GM19035 (cell line): ENCODE results near the gene EDC3.

Experiments used
- ATAC-seq: cut with Tn5 transposase; IDR thresholded peaks from one replicate; pipeline ENCODE4 v1.9.1; 2021; ENCODE audit not compliant: unreplicated experiment

The EDC3 gene

DNA sequence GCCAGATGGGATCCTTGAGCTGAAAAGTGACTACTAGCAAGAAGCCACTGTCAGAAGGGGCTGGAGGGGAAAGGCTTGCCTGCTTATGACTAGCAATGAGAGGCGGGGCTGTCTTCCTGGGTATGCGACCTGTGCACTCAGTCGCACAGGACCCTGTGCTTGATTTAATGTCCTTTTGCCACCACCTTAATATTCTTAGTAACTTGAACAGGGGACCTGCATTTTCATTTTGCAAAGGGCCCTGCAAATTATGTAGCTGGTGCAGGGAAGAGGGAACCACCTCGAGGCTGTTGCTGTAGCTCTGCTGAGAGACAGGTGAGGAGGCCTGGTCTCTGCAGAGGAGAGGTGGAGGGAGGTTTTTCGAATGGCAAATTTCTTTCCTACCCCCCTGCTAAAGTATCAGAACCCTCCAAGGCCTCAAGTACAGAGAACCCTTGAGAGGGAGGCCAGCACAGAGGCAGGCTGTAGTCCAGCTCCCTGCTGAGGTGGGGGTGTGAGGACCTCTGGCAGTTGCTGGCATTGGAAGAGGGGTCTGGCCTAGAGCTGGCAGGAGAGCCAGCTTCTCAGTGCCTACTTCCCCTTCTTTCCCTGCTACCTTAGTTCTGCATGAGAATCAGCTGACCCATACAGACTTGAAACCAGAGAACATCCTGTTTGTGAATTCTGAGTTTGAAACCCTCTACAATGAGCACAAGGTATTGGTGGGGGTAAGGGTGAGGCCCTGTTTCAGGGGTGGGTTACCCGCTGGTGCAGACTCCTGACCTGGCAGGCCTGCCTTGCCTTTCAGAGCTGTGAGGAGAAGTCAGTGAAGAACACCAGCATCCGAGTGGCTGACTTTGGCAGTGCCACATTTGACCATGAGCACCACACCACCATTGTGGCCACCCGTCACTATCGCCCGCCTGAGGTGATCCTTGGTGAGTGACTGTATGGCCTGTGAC lies 68.8 kb downstream of the EDC3 start:
- peak; percentile 57 for ATAC-seq

DNA sequence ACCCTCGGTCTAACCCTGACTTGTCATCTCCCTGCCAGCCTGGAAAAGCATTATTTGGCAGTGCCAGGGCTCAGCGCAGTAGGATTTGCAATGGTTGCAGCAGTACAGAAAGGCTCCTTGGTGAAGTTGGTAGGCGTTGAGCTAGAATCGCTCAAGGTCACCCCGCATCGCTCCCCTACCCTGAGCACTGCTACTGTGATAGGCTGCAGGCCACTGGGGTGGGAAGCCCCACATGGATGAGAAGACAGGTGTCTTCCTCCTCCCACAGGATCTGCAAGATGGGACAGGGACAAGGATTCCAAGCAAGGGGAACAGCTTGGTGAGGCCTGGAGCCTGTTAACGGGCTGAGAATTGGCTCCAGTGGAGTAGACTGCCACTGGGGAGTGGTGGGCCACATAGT lies 69.5 kb downstream of the EDC3 start:
- no peak for ATAC-seq

DNA sequence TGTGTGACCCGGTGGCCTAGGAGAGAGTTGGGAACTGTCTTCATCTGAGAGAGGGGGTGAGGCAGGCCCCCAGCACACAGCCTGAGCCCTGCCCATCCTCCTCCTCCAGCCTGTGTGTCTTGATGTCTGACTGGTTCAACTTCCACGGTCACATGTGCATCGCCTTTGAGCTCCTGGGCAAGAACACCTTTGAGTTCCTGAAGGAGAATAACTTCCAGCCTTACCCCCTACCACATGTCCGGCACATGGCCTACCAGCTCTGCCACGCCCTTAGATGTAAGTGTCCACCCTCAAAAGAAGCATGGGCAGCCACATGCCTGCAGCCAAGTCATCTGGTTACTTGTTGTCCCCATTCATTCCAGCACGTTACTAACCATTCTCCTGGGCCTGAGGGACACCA lies 70.1 kb downstream of the EDC3 start:
- no peak for ATAC-seq

DNA sequence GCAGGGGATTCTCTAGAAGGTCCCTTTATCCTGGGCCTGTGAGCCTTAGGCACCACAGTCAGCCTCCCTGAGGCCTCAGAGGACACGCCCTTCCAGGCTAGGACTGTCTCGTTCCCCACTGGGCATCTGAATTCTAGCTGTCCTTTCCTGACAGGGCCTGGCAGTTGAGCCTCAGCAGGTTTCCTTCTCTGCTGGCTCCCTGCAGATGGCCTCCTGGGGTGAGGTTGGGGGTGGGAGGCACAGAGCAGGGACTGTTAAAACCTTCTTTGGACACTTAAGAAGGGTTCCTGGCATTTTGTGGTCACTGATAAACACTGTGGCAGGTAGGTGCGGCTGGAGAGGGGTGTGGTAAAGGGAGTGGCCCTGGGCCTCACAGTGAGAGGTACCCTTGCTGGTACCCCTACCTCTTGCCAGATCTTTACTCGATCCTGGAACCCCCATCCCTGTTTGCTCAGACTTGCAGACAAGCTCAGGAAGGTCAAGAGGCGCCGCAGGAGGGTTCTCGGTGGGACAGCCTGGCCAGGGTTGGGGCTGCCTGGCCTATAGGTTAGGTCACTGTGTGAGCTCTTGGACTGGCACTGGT lies 71.7 kb downstream of the EDC3 start:
- no peak for ATAC-seq

DNA sequence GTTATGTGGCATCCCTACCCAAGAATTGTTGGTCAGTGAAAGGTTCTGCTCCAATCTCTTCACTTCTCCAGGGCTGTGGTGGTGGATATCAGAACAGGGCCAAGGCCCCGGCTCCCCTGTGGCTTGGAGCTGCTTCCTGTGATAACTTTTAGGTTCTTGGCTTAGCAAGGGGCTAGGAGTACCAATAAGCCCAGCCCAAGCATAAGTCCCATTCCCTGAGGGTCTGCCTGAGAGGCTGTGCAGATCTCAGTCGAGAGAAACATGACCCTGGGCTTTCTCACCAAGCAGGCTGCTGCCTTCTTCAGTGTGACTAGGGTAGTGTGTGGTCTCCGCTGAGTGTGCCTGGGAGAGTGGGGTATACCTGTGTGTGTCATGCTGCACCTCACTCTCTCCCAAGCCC lies 73.1 kb downstream of the EDC3 start:
- ATAC-seq, result no peak

DNA sequence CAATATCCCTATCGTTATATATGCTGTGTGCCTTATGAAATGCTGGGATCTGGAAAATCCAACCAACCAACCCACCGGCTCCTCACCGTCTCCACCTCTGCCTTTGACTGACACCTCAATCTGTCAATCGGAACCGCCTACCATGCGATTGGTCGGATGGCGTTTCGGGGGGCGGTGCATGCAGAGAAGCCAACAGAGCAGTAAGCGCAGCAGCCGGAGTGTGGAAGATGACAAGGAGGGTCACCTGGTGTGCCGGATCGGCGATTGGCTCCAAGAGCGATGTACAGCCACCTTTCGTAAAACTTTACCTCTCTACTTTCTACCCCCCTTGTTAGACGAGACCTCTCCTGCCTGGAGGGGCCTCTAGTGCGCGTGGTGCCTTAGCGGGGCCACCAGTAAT lies 73.9 kb downstream of the EDC3 start:
- no peak for ATAC-seq

DNA sequence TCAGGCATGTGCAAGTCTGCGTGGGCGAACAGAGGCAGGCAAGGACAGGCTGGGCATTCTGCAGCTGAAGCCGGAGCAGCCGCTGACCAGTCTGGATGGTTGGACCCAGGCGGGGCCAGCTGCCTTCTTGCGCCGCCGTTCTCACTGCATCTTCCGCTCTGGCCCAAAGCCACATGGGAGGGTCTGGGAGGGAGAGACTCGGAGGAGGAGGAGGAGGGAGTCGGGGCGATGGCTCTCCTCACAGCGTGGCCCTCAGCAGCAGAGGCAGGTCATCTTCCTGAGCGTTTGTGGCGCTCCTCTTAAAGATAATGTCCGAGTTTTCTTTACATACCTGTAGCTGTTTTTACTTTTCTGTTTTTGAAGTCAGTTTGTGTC lies 74.3 kb downstream of the EDC3 start:
- ATAC-seq, result no peak

DNA sequence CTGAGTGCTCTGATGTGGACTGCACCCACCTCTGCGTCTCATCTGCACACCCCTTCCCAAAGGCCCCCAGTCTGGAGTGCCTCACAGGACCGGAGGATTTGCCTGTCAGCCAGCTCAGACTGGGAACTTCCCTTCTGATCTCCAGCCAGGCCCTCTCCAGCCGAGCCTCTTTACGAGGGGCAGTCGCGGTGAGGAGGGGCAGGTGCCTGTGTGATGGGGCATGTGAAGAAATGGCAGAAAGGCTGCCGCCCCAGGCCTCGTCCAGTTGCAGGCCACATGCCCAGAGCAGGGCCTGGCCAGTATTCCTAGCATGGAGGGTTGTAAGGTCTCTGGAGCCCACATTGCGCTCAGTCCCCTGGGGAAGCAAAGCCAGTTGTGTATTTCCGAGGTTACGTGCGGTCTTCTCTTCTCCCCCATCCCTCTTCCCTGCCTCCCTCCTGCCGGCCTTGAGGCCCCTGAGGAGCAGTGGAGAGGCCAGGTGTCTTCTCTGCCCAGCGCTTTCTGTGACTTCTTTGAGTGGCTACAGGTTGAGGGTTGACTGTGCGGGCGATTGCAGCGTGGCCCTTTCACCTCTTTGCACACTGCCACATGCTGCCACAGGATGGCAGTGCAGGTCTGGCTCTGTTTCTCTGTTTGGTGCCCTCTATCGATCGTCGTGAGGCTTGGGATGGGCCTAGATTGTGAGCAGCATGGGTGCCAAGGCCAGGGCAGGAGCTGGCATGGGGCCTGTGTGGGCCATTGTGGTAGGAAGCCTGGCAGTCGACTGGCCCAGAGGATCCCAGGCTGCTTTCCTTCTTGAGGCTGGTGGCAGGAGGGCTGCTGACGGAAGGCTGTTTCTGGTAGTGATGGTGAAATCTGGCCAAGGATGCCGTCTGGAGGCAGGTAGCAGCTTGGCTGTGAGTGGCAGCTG lies 74.9 kb downstream of the EDC3 start:
- ATAC-seq, result peak; percentile 58

DNA sequence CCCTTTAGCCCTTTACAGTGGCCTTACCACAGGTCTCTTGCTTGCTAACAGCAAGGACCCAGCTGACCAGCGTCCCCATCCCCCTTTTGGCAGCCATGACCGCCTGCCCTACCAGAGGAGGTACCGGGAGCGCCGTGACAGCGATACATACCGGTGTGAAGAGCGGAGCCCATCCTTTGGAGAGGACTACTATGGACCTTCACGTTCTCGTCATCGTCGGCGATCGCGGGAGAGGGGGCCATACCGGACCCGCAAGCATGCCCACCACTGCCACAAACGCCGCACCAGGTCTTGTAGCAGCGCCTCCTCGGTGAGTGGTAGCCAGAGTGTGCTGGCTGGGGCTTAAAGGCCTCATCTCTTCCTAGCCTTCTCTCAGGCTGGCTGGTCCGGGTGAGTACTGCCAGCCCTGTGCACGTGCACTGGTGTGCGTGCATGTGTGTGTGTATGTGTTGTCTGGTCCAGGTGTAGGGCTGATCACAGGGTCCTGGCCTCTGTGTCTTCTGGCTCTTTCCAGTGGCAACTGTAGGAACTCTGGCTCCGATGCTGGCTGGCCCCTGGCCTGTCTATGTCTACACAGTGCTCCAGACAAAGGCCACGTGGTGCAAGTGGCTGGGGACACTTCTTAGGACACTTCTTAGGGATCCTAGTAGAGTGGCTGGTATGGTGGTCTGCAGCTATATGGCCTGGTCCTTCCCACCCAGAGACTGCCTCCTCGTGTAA lies 75.7 kb downstream of the EDC3 start:
- no peak for ATAC-seq

DNA sequence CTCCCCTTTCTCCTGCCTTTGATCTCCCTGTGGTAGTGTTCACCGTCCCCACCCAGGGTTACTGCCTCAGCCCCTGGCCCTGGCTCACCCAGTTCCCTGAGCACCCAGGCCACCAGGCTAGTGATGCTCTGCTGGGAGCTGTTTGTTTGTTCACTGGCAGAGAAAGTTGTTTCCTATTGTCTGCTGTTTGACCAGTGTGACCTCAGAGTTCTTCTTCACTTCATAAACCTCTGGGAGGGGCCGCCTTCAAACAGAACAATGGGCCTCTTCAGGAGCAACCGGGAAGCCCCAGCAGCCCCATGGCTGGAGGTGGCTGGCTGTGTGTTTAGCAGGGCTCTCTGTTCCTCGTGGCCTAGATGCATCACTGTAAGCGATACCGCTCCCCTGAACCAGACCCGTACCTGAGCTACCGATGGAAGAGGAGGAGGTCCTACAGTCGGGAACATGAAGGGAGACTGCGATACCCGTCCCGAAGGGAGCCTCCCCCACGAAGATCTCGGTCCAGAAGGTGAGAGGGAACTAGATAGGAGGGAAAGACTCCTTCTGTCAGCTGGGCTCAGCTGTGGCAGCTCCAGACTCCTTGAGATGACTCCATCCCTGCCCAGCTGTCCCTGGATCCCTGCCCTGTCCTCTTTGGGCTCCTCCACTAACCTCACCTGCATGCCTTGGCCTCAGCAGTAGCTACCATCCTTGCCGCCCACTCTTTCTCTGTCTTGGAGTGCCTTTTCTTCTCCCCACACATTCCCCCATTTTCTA lies 76.8 kb downstream of the EDC3 start:
- ATAC-seq, result no peak

DNA sequence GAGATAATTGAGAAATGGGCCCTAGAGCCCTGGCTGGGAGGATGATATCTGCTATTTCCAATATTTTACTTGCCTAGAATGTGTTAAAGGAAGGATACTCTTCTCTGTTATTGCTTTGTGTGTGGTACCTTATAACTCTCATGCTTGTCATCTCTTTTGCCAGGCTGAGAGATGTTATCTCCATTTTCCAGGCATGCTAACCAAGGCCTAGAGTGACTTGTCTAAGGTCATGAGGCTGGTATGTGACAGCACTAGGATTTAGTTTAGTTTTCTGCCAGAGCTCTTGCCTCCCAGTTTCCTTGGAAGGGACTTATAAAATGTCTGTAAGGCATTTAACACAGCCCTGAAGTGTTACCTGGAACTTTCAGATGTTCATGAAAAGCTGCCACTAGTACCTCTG lies 78.8 kb downstream of the EDC3 start:
- ATAC-seq, result no peak

DNA sequence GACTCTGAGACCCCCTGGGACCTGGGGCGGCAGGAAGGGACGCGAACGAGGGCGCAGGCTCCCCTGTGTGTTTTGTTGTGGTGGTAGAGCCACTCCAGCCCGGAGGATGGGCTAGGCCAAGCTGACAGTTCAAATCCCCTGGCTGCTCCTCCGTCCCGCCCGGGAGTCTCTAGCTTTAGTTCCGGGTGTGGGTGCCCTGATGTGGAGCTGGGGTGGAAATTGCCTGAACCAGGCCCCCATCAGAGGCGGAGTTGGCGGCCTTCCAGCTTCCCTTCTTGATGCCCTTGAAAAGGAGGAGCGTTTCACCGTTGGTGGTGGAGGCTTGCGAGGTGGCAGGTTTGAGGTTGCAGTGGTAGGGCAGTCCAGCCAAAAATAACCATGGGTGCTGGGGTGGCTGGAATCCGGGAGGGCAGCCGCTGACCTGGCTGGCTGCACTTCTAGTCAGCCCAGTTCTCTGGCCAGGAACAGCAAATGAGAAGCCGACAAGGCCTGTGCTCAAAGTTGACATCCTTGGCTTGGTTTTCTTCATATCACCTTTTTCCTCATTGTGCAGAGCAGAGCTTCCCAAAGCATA lies 79.4 kb downstream of the EDC3 start:
- no peak for ATAC-seq

DNA sequence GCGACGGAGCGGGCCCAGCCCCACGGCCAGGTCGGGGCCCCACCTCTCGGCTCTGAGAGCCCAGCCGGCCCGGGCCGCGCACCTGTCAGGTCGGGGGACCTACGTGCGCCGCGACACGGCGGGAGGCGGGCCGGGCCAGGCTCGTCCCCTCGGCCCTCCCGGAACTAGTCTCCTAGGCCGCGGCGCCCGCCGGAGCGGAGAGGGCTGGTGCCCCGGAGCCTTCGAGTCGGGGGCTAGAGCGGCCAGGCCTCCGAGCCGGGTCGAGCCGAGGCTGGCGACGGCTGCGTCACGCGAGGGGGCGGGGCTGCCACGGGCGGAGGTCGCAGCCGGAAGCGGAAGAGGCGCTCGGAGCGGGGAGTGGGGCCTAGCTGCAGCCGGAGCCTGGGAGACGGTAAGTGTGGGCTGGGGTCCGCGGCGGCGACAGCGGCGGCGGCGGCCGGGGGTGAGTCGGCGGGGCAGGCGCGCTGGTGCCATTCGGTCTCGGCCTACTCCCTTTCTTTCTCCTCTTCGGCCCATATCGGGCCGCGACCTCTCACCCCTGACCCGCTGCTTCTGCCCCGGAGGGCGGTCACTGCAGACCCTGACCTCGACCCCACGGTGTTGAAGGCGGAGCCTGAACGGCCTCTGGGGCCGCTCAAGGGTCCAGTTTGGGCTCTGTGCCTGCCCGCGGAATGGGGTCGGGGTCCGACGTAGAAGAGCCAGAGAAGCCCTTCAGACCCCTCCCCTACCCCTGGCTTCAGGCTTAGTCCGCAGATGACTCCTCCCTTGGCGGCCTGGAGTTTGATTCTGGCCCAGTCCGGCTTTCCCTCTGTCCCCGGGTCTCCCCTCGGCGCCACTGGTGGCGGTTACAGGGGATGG lies 80.1 kb downstream of the EDC3 start, which contains the start of gene CLK3:
TSS of gene CLK3 (plus strand) at position 329 of the 858 bp plus-strand sequence. CDS start 3,361 bp downstream, outside the sequence.
- ATAC-seq, result peak; percentile 82

DNA sequence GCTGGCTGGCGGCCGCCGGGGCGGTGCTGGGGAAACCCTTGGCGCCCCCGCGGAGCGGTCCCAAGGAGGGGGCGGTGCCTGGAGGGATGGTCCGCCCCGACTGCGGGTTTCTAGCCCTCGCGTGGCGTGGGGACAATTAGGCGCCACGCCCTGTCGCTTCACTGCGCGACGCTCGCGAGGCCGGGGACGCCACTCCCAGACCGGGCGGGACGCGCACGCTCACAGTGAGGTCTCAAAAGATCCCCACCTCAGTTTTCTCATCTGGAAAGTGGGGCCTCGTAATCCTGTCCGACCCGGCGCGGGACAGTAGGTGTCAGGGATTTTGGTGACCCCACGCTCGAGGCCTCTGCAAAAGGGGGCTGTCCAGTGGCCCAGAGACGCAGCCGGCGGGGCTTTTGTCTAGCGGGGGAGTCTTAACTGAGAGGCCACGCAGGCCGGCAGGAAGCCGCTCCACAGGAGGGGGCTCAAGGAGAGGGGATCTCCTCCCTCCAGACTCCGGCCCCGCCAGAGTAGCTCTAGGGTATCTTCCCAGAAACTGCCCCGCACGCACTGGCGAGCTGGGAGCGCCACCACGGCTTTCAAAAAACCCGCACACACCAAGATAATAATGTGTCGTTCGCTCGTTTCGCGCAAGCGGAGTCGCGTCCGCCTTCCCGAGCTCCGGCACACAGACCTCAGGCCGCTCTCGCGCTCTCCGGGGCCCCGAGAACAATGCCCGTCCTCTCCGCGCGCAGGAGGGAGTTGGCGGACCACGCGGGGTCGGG lies 80.9 kb downstream of the EDC3 start:
- ATAC-seq, result peak; percentile 51

DNA sequence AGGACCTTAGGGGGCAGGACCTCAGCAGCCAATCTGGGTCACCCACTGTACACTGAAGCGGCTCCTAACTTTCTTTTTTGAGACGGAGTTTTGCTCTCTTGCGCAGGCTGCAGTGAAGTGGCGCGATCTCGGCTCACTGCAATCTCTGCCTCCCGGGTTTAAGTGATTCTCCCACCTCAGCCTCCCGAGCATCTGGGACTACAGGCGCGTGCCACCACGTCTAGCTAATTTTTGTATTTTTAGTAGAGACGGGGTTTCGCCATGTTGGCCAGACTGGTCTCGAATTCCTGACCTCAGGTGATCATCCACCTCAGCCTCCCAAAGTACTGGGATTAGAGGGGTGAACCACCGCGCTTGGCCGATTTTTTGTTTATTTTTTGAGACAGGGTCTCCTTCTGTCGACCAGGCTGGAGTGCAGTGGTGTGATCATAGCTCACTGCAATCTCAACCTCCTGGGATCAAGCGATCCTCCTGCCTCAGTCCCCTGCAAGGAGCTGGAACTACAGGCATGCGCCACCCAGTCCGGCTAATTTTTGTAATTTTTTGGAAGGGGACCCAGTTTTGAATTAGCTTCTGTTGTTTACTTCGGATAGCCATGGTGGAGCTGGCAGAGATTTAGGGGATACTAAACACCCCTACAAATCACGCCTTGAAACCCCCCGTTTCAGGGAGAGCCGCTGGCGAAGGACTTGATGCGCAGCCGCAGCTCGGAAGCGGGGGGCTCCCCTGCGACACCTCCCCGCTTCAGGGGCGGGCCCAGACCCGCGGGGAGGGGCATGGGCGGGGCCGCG lies 81.7 kb downstream of the EDC3 start:
- no peak for ATAC-seq

DNA sequence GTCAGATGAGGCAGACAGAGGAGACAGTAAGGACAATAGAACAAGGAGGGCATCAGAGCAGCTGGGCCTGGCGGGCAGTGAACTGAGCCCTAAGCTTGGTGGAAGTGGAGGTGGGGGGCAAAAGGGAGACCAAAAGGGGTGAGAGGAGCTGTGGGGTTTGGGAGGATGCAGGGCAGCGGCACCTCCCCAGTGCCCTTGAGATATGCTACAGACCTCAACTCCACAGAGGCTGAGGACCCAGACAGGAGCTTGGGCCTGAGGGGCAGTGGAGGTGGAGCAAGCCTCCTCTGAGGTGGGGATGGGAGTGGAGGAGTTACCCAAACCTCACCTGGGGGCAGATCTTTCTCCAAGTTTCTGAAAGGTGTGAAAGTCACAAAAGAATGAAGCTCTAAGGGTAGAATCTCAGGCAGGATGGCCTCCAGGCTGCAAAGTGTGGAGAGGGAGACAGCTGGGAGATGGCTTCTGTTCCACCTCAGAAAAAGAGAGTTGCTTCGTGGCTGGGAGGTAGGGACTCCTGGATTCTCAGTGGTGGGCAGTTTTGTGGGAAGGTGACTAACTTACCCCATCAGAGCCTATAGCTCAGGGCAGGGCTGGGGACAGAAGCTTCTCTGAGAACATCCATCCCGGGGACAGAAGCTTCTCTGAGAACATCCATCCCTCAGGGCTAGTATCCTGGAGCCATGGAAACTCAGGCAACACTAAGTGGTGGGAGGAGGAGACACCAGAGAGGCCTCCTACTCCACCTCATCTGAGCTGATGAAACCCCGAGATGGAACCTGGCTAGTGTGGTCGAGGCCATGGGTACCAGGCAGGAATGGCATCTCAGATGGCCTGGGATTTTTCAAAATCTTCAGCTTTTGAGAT lies 82.5 kb downstream of the EDC3 start:
- ATAC-seq, result no peak
